Liver (tissue), 3 donors: Measurements from ENCODE around the gene TREX2.

Experiments
- ATF3 ChIP-seq: IDR thresholded peaks from 2 replicates; pipeline ENCODE4 v1.6.1; 2016; ENCODE audit warnings: antibody characterized with exemption
- CTCF ChIP-seq: fragments of 150-350 bp; IDR thresholded peaks from 2 replicates; pipeline ENCODE4 v1.5.1; 2017; ENCODE audit warnings: improper control_type of control experiment, low read depth, low read length; ENCODE audit not compliant: missing input control
- JUND ChIP-seq, 2 donors: IDR thresholded peaks; 2 replicates each; pipeline ENCODE4 v1.6.1; 2016; ENCODE audit warnings: antibody characterized with exemption in 2 of 2
- RAD21 ChIP-seq, 2 donors: IDR thresholded peaks; 2 replicates each; pipeline ENCODE4 v1.6.1; 2016; ENCODE audit warnings: antibody characterized with exemption in 2 of 2, mild to moderate bottlenecking in 2 of 2
- SP1 ChIP-seq: IDR thresholded peaks from 2 replicates; pipeline ENCODE4 v1.6.1; 2018; ENCODE audit warnings: antibody characterized with exemption, mild to moderate bottlenecking
- TF ChIP-seq, protein P1 (sequence below): IDR thresholded peaks from 2 replicates; pipeline ENCODE4 v1.6.1; 2016; ENCODE audit warnings: antibody characterized with exemption
- donor health status: healthy.
- donor health status: healthy.

DNA sequence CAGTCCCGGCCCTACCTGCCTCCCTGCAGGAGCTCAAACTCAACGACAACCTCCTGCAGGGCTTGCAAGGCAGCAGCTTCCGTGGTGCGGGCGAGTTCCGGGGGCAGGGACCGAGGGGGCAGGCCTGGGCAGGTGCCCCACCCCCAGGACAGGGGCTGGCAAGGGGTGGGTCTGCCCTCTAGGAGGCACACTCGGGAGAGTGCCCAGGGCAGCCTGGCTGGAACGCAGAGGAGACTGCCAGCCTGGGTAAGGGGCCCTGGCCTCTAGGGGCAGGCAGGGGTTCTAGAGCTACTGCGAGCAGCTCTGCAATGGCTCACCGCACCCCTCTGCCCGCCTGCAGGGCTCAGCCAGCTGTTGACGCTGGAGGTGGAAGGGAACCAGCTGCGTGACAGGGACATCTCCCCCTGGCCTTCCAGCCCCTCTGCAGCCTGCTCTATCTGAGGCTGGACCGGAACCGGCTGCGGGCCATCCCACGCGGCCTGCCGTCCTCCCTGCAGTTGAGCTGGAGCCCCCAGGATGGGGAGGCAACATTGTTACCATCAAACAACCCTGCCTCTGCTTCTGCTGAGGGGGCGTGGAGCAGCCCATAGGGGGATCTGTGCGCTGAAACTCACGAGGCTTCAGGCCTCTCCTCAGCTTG lies 36.6 kb upstream of the TREX2 start:
- TF ChIP-seq CTCF (no peak), ATF3 (no peak), SP1 (no peak), JUND (IDR thresholded peaks at IDR 0.05) (no peak), RAD21 (IDR thresholded peaks at IDR 0.05) (no peak)
- TF ChIP-seq, protein P1, sequence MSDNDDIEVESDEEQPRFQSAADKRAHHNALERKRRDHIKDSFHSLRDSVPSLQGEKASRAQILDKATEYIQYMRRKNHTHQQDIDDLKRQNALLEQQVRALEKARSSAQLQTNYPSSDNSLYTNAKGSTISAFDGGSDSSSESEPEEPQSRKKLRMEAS = no peak
